Activated CD8-positive, alpha-beta memory T cell treated with anti-CD3 and anti-CD28 coated beads for 4 hours (primary cell): ENCODE data around the gene ADAMTS12.
"Not testable (repeated sequence)": the region's sequence is repeated elsewhere in the genome, so short reads cannot be mapped to it uniquely, and the experiment has no call there.

Experiments used
- DNase-seq, 2 donors: peaks; one replicate each; pipeline ENCODE4 v3.0.0-alpha.2; 2020; ENCODE audit warnings: low read depth in 2 of 2

The ADAMTS12 gene

DNA sequence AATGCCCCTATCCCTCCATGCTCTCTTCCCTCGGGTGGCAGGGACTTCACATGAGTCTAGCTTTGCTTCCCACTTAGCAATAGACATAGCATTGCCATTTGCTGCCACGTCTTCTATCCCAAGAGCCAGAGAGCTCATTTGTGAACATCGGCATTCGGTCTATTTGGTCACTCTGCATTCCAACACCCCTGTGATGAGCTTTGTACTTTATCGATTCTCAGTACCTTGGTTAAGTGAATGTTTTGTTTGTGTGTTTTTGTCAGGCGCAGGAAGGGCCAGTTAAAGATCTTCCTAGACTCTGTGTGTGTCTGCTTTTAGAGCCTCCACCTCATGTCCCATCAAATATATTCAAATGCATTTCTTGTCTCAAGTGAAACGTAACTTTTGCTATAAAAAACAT lies 309.4 kb downstream of the ADAMTS12 start:
- DNase-seq: no peak

DNA sequence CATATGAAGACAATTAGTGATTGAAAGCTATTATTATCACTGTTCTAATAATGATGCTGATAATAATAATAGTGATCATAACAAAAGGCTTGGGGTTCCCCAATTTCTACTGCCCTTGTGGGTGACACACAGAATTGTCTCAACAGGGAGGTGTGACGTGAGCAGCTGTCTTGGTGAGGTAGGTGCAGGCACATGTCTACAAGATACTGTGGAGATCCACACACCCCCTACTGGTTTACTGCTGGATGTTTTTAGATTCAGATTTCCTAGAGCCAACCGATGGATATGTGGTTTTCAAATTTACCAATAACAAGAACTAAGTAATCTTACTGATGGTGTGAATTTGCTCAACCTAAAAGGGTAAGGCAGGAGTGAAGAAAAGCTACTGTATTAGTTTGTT lies 312.0 kb downstream of the ADAMTS12 start:
- no peak for DNase-seq

DNA sequence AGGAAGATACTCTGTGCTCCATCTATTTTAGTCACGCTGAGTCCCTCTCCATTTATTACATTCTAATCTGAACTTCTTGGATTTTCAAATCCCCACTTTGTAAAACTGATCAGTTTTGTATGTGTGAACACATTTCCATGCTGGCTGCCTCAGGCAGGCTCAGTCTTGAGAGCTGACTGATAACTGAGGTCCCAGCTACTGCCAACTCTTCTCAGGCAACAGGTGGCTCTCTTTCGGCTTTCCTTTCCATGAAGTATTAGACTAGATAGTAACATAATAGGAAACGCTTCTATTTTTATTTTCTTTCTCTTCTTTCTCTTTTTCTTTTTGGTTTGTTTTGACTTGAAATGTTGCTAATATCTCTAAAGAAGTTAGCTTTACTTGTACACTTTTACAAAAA lies 312.6 kb downstream of the ADAMTS12 start:
- DNase-seq: no peak

DNA sequence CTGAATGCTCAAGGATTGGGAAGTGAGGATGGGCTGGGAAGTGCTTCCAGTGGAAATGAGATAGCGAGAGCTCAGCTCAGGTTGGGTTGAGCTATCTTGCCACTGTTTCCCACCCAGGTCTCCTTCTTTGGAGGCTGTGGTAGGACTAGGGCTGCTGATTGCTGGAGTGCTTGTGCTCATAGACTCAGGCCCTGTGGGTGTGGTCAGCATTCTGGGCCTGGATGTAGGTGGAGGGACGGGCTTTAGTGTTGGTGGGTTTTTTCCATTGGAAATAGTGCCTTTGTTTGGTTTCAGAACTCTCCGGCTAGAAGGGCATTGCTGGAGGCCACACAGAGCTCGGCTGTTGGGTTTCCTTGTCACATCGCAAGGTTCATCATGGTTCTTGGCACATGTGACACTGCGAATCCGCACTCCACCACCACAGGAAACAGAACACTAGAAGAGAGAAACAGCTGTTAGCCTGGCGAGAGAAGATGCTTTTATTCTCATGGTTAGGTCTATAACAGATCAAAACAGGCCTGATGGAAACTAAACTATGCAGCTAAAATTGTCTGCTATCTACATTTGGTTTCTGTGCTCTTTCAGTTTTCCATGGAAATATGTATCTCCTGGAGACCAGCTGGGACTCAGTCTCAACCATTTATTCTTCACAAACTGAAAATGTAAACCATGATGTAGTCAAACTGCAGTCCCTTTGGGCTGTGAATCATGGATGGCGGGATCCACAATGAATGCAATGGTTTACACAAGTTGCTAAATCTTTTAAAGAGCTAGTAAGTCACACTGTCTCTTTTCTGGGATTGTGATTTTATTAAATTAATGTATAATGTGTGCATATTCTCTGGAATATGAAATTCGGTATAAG lies 314.8 kb downstream of the ADAMTS12 start:
- no peak for DNase-seq

DNA sequence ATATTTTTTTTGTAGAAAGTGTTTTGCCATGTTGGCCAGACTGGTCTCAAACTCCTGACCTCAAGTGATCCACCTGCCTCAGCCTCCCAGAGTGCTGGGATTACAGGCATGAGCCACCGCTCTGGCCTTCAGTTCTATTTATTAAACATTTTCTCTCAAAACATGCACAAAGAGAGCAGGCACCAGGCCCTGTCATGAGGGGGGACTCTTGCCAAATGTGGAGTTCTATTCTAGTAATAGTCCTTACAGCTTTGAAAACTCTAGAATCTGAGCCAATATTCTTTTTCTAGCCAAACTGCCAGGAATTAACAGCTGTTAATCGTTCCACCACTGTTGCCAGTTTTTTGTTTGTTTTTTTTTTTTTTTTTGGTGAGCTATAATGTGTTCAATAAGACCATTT lies 326.5 kb downstream of the ADAMTS12 start:
- DNase-seq: no peak

DNA sequence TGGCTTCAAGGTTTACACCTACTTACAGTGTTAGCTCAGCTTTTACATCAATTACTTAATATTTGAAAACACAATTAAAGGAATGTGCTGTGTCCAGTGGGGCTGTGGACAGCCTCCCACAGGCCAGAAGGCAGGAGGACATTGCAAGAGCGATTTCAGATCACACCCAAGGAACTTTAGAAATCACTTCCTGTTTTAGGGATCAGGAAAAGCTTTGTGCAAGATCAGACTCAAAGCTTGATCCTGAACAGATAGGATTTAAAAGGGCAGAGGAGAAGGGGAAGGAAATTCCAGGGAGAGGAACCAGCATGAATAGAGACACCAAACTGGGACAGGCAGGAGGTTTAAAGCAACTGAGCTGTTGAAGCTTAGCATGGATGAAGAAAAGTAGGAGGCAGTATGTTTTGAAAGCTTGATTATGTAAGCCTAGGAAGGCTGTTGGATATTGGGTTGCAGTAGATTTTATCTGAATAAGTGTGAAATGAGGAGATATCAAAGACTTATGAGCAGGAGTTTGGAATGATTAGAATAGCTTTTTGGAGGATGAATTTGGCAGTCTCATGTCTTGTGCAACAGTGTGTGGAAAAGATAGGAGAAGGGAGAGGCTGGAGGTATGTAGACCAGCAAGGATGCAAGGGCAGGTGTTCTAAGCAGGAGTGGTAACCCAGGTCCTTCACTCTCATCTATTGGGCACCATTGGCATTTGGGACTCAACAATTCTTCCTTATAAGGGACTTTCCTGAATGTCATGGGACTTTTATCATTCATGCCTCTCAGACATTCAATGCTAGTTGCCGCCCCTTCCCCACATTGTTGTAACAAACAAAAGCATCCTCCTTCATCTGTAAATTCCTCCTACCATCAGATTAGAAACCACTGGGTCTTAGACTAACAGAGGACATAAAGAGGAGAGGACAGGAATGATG lies 327.5 kb downstream of the ADAMTS12 start:
- no peak for DNase-seq

DNA sequence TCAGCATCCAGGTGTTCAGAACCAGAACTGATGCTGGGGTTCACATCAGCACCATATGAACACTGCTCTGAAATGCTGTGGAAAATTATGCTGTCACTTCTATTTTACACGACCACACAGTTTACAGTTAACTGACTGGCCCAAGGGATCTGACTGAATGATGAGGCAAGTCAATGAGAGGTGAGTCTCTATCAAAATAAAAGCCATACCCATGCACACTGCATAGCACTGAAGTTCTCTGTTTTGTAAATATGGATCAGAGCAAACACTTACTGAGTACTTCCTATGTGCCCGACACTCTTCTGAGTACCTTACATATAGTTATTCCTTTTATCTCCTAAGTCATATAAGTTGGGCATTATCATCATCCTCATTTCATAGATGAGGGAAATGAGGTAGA lies 328.3 kb downstream of the ADAMTS12 start:
- DNase-seq: no peak

DNA sequence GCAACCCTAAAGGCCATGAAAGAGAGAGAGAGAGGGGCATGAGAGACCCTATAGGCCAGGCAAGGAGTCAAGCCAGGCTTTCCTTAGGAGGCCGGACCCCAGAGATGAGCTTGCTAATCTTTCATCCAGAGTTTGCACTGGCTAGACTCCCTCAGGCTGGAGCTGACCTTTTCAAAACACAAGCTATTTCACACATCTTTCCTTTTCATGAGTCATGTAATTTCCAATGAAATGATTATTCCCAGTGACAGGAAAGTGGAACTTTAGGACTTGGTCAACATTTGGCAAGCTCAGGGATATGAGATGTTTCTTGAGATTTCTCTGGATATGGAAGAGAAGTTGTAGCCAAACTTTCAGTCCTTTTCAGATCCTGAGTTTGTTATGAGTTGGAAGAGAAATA lies 333.3 kb downstream of the ADAMTS12 start:
- DNase-seq: no peak

DNA sequence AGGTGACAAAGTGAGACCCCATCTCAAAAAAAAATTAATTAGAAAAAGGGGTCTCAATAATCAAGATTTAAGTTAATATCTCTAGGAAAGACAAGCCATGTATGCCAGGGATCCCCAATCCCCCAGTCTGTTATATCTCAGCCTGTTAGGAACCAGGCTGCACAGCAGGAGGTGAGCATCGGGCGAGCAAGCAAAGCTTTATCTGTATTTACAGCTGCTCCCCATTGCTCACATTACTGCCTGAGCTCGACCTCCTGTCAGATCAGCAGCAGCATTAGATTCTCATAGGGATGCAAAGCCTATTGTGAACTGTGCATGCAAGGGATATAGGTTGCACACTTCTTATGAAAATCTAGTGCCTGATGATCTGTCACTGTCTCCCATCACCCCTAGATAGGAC lies 334.2 kb downstream of the ADAMTS12 start:
- no peak for DNase-seq

DNA sequence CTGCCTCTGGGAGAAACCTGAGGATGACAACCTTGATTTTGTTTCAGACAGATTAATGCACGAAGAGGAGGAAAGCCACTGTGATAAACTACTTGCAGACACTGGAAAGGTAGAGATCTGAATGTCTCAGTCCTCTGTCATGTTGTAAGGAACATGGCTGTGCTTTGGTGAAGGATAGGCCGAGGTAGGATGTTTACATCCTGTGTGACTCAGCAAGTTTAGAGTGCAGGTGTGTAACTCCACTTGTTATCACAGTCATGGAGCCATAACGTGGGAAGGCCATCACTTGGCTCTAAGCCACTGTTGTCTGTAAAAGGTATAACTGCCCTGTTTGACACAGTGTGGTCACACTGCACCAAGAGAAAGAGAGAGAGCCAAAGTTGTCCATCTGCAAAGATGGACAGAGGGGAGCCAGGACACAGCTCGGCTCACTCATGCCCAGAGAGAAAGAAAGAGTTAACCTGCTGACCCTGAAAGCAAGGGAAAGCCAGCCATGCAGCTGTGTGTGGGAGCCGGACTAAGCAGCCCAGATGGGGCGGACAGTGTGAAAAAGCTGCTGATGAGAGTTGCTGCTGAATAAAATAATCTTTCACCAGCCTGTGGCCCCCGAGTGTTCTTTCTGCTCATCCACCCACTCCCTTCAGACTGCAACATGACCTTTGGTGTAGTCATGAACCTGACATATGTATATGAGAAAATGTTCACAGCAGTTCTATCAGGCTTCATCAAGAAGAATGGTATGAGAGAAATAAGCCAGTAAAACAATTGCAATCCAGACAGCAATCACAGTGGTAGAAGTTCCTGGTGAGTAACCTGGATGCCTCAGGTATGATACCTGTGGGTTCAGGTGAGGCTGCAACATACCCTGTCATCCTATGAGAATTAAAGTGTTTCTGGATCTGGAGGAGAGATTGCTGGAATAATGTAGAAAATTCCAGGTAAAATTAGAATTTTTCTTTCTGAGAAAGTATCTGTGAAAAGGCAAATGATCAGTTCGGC lies 335.2 kb downstream of the ADAMTS12 start:
- no peak for DNase-seq

DNA sequence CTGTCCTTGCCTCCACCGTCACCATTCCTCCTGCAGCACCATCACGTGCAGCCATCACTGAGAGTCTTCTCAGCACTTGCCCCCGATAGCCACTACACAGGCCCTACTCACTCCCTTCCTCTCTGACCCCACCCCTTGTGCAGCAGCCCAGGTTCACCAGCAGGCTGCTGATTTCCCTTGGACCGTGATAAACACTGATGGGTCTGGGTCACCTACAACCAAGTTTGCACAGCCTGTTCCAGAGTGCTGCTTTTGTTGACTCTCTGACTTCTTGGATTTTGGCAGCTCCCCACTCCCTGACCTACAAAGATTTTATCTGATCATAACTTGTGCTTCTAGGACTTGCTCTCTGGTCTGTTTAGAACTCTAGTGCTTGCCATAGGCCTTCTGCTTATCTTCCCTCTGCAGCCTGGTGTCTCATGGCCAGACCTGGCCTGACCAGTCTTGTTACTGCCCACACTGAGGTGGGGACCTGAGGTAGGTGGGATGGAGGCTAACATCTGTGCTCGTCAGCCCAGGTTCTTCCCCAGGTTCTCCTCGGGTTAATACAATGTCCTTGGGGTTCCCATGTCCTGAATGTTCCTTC lies 341.7 kb downstream of the ADAMTS12 start:
- no peak for DNase-seq

DNA sequence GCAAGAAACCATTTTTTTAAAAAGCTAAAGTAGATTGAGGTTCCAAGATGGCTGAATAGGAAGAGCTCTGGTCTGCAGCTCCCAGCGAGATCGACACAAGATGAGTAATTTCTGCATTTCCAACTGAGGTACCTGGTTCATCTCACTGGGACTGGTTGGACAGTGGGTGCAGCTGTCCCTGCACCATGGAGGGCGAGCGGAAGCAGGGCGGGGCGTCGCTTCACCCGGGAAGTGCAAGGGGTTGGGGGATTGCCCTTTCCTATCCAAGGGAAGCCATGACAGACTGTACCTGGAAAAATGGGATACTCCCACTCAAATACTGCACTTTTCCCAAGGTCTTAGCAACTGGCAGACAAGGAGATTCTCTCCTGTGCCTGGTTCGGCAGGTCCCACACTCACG lies 352.0 kb downstream of the ADAMTS12 start:
- DNase-seq: not testable (repeated sequence)

DNA sequence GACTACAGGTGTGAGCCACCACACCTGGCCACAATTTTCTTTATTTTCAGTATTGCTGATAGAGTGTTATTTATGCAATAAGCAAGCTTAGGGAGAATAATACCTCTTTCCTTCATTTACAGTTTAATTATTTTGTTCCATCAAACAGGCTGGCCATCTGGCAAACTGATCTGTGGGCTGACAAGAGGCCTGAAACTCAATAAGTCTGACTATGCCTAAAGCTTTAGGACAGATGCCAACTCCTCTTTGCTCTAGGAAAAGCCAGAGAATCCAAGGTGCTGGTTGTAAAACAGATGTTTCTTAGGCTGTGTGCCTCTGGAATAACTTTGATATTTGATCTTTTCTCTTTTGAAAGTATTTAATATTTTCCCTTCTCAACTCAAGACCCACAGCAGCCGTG lies 352.6 kb downstream of the ADAMTS12 start:
- DNase-seq: no peak

DNA sequence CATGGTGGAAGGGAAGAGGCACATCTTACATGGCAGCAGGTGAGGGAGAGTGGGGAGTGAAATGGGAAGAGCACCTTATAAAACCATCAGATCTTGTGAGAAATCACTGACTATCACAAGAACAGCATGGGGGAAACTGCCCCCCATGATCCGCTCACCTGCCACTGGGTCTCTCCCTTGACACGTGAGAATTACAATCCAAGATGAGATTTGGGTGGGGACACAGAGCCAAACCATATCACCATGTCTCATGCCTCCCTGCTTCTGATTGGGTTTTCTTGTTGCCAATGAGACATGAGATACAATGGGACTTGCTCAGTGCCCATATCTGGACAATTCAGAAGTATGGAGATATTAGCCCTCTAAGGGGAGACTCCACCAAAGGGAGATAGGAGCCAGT lies 353.6 kb downstream of the ADAMTS12 start:
- no peak for DNase-seq

DNA sequence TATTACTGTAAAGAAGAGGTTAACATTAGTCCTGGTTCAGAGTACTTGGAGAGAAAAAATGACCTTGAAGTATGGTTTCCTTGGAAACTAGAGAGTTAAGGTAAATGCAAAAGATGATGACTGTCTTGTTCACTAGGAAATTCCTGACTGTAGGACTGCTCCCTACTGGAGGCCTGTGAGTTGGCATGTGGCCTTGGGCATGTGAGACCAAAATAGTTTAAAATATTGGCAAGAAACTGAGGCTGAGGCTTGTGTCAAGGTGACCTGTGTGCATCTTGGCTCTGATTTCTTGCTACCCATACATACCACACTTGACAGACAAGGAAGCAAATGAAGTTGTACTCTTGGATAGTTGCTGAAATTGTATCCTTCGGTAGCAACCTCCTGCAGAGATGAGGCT lies 354.6 kb downstream of the ADAMTS12 start:
- DNase-seq: no peak

DNA sequence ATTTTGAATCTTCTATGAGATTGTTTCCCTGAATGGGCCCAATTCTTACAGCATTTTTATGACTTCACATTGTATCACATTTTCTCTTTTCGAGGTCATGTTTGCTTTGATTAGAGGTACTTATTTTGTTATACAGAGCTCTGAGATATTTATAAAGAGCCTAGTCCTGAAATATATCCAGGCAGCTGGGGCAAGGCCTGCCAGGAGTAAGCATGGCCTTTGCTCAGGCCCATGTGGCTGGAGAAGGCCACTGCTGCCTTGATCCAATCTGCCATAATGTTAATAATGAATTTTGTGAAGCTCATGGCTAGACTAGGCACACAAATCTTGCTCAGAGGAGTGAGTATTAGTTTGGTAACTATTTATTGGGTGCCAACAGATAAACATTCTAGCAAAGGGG lies 355.0 kb downstream of the ADAMTS12 start:
- DNase-seq: no peak

DNA sequence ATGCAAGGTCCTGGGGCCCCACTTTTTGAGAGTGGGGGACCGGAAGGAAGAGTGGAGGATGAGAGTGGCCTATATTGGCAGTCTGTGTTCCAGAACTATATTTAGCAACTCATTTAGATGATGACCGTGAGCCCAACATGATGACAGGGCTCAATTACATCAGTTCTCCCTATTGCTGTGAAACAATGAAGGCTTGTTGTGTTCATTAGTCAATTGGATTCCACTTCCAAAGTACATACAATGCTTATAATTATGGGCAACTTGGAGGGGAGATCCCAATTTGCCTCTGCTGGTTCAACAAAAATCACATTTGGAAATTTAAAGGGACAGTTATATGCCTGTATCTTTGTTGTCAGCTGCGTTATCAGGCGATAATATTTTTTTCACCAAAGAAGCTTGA lies 360.0 kb downstream of the ADAMTS12 start:
- no peak for DNase-seq

DNA sequence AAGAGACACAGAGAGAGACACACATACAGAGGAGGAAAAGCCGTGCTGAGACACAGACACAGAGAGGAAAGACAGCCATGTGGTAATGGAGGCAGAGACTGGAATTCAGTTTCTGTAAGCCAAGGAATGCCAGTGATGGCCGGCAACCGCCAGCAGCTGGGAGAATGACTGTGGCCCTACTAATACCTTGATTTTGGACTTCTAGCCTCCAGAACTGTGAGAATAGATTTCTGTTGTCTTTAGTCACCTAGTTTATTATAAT lies 360.8 kb downstream of the ADAMTS12 start:
- DNase-seq: no peak

DNA sequence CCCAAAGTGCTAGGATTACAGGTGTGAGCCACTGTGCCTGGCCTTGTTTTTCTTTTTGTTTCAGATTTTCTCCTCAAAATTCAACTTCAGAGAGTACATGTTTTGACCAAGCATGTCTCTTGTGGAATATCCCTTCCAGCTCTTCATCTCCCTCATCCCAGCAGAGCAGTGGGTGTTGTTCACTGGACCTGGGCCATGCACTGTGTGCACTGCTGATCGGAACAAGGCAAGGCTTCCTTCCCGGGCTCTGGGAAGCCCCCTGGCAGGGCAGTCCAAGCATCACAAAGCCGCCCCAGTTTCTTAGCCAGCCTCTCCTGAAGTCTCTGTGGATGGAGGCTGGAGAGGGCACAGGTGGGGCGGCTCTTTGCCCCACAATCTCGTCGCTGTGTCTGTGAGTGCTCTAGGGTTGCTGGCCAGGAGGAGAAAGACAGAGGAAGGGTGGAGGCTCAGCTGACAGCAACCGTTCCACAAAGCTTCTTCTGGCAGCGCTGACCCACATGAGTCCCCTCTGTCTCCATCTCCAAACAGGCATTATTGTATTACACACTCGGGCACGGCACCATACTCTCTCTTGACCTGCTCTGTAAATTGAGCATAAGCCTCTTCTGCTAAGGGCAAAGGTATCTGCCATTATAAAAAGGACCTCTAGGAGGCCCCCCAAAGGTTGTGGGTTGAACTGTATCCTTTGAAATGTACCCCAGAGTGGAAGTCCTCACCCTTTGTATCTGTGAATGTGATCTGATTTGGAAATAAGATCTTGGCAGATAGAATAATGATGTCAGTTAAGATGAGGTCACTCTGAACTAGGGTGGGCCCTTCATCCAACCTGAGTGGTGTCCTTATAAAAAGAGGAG lies 361.4 kb downstream of the ADAMTS12 start:
- DNase-seq: no peak

DNA sequence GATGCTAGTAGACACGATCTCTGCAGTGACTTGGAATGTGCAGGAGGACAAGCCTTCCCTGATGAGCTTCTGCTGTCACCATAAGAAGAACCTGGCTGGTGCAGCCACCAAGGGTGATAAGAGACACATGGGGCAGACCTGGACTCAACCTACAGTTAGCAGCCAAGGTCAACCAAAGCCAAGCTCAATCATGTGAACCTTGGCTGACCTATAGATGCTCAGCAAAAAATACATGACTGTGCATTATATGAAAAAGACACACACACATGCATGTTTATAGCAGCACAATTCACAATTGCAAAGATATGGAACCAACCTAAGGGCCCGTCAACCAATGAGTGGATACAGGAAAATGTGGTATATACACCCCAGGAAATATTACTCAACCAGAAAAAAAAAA lies 364.1 kb downstream of the ADAMTS12 start:
- DNase-seq: no peak

DNA sequence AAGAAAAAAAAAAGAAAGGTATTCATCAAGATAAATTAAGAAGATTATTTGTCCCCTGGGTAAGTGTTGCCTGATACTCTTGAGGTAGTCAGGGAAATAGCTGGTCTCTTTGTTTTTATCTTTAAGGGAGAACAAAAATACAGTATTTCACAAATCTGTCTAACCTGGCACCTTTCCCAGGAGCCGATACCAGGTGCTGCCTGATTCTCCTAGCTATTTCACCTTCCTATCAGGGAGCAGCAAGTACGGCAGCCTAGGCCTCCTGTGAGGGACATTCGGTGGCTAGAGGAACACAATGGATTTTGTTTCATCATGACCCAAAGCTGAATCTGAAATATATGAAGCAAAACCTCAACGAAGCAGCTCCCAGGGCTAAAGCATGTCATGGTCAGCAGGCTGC lies 365.0 kb downstream of the ADAMTS12 start:
- no peak for DNase-seq
